Stomach (tissue), 4 donors: ENCODE data around the gene GALNT2.

Experiments
- EP300 ChIP-seq: sonication (generic); formaldehyde crosslinking; IDR thresholded peaks from one replicate; pipeline ENCODE4 v1.6.1; 2017; ENCODE audit warnings: antibody characterized with exemption
- POLR2A ChIP-seq, 4 donors: fragments of 450-650 bp; IDR thresholded peaks; one replicate each; pipeline ENCODE4 v1.6.1; 2016; ENCODE audit warnings: antibody characterized with exemption in 4 of 4, control low read depth in 2 of 4, mild to moderate bottlenecking in 1 of 4, moderate library complexity in 1 of 4
- POLR2AphosphoS5 ChIP-seq, 3 donors: sonication (generic); formaldehyde crosslinking; IDR thresholded peaks; one replicate each; pipeline ENCODE4 v1.6.1; 2016; ENCODE audit warnings: antibody characterized with exemption in 3 of 3
- TF ChIP-seq, protein P1 (sequence below), 7 experiments: fragments of 450-650 bp in 4 of 7; fragments of 200-600 bp in 3 of 7; sonication (generic) in 3 of 7; IDR thresholded peaks; one replicate each; pipeline ENCODE4 v1.5.1; 2016 to 2019; ENCODE audit warnings: antibody characterized with exemption in 7 of 7, control low read depth in 2 of 7, mild to moderate bottlenecking in 1 of 7

DNA sequence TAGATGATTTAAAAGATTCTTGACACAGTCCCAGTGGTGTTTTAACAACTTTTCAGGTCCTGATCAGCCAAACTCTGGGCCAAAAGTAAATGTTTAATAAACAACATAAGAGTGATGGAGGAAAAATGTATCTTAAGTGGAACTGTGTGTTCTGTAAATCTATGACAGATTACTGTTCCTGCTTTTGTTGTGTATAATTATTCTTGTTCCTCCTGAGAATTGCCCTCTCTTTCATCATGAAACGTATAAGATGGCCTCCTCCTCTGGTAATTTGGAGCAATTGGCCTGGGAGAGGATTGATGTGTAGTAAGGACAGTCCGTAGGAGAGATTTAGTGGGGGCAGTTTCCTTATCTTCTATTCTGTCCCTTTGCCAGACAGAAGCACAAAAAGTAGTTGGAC is 34.5 kb downstream of the GALNT2 start:
- TF ChIP-seq, protein P1, sequence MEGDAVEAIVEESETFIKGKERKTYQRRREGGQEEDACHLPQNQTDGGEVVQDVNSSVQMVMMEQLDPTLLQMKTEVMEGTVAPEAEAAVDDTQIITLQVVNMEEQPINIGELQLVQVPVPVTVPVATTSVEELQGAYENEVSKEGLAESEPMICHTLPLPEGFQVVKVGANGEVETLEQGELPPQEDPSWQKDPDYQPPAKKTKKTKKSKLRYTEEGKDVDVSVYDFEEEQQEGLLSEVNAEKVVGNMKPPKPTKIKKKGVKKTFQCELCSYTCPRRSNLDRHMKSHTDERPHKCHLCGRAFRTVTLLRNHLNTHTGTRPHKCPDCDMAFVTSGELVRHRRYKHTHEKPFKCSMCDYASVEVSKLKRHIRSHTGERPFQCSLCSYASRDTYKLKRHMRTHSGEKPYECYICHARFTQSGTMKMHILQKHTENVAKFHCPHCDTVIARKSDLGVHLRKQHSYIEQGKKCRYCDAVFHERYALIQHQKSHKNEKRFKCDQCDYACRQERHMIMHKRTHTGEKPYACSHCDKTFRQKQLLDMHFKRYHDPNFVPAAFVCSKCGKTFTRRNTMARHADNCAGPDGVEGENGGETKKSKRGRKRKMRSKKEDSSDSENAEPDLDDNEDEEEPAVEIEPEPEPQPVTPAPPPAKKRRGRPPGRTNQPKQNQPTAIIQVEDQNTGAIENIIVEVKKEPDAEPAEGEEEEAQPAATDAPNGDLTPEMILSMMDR (IDR thresholded peaks at IDR 0.05): no peak
- TF ChIP-seq POLR2AphosphoS5 (IDR thresholded peaks at IDR 0.05) (peak in 2 of 3 donors; percentile 19 to 78), EP300 (no peak), POLR2A (IDR thresholded peaks at IDR 0.05) (no peak)
